ENCODE measurements around the gene IL18. TPM values are rescaled to one million over a fixed set of nuclear protein-coding genes. Genes with fewer than 3 reads are reported as not detected.

IL18 gene
- total RNA-seq, 1 donor from 2014 or later = 0.31 TPM

GRCh38 chr11:112143597-112143996, 20.3 kb downstream of the IL18 start:
- peaks cover 2% of the 10 kb centered on the region for H3K36me3 Mint-ChIP-seq
- H3K4me1 Mint-ChIP-seq = no peaks in the 10 kb centered on the region
- no peak for TF ChIP-seq CTCF (IDR thresholded peaks at IDR 0.05; ENCODE audit: unreplicated experiment)
- peaks cover 11% of the 10 kb centered on the region for H3K9me3 Mint-ChIP-seq
- H3K27ac Mint-ChIP-seq = no peak overlapping the region
- H3K27me3 Mint-ChIP-seq (ENCODE audit: low read depth) = no peaks in the 10 kb centered on the region
- no peak overlapping the region for H3K4me3 Mint-ChIP-seq
- no peak for DNase-seq (ENCODE audit: low spot score in 2 of 2, unreplicated experiment in 2 of 2)

- Mint-ChIP-seq H3K4me3 (no peak overlapping the region), H3K27me3 (ENCODE audit: low read depth) (peaks cover 7% of the 10 kb centered on the region), H3K27ac (no peak overlapping the region), H3K36me3 (no peaks in the 10 kb centered on the region), H3K9me3 (no peaks in the 10 kb centered on the region), H3K4me1 (no peaks in the 10 kb centered on the region)
- no peak for DNase-seq (ENCODE audit: low spot score in 2 of 2, unreplicated experiment in 2 of 2)
- no peak for TF ChIP-seq CTCF (IDR thresholded peaks at IDR 0.05; ENCODE audit: unreplicated experiment)
Observed at GRCh38 chr11:112134473-112134872, 29.4 kb downstream of the IL18 start.

- Mint-ChIP-seq H3K4me1 (peaks cover 8% of the 10 kb centered on the region), H3K4me3 (no peak overlapping the region), H3K27ac (no peak overlapping the region), H3K9me3 (no peaks in the 10 kb centered on the region), H3K27me3 (ENCODE audit: low read depth) (peaks cover 7% of the 10 kb centered on the region), H3K36me3 (no peaks in the 10 kb centered on the region)
- TF ChIP-seq CTCF (IDR thresholded peaks at IDR 0.05; ENCODE audit: unreplicated experiment) = no peak
- DNase-seq (ENCODE audit: low spot score in 2 of 2, unreplicated experiment in 2 of 2) = no peak
Observed at GRCh38 chr11:112132737-112133136, 31.2 kb downstream of the IL18 start.

- no peak for TF ChIP-seq CTCF (IDR thresholded peaks at IDR 0.05; ENCODE audit: unreplicated experiment)
- Mint-ChIP-seq H3K4me3 (no peak overlapping the region), H3K27me3 (ENCODE audit: low read depth) (peaks cover 5% of the 10 kb centered on the region), H3K4me1 (peaks cover 8% of the 10 kb centered on the region), H3K9me3 (no peaks in the 10 kb centered on the region), H3K36me3 (no peaks in the 10 kb centered on the region), H3K27ac (no peak overlapping the region)
- no peak for DNase-seq (ENCODE audit: low spot score in 2 of 2, unreplicated experiment in 2 of 2)
Observed at GRCh38 chr11:112129656-112130055, 34.2 kb downstream of the IL18 start.

GRCh38 chr11:112128483-112129121, 35.3 kb downstream of the IL18 start:
- Mint-ChIP-seq H3K36me3 (no peaks in the 10 kb centered on the region), H3K9me3 (no peaks in the 10 kb centered on the region), H3K4me3 (no peak overlapping the region), H3K27me3 (ENCODE audit: low read depth) (peaks cover 5% of the 10 kb centered on the region), H3K4me1 (peaks cover 12% of the 10 kb centered on the region), H3K27ac (peak overlapping the region; percentile 33)
- TF ChIP-seq CTCF (IDR thresholded peaks at IDR 0.05; ENCODE audit: unreplicated experiment) = no peak
- peak; percentile 25 to 44 for DNase-seq (ENCODE audit: low spot score in 2 of 2, unreplicated experiment in 2 of 2)

GRCh38 chr11:112127056-112127455, 36.8 kb downstream of the IL18 start:
- Mint-ChIP-seq H3K4me1 (peaks cover 20% of the 10 kb centered on the region), H3K27me3 (ENCODE audit: low read depth) (peaks cover 5% of the 10 kb centered on the region), H3K27ac (no peak overlapping the region), H3K36me3 (no peaks in the 10 kb centered on the region), H3K9me3 (no peaks in the 10 kb centered on the region), H3K4me3 (no peak overlapping the region)
- TF ChIP-seq CTCF (IDR thresholded peaks at IDR 0.05; ENCODE audit: unreplicated experiment) = no peak
- no peak for DNase-seq (ENCODE audit: low spot score in 2 of 2, unreplicated experiment in 2 of 2)
